Fibroblast of gingiva (primary cell): ENCODE results near the gene MRPL30.
"Not testable (repeated sequence)": the region's sequence is repeated elsewhere in the genome, so short reads cannot be mapped to it uniquely, and the experiment has no call there.

ENCODE experiments used
- DNase-seq: peaks from one replicate; pipeline ENCODE4 v3.0.0-alpha.2; 2011; ENCODE audit warnings: low read depth

Gene MRPL30

GRCh38 chr2:99180755-99181623 lies at the start of gene MRPL30, which contains the start of gene MITD1:
MRPL30 (plus strand) TSS chr2:99181184; CDS start chr2:99186204, 5,020 bp downstream.
MITD1 (minus strand) TSS chr2:99181058; CDS start chr2:99180981, 77 bp downstream.
- peak; percentile 92 for DNase-seq

- DNase-seq, result not testable (repeated sequence)
Observed at GRCh38 chr2:99135044-99135556, 45.9 kb upstream of the MRPL30 start.

- no peak for DNase-seq
Observed at GRCh38 chr2:99139003-99139402, 42.0 kb upstream of the MRPL30 start.

GRCh38 chr2:99140056-99140859 lies 40.7 kb upstream of the MRPL30 start:
- DNase-seq, result peak; percentile 14

- DNase-seq, result no peak
Observed at GRCh38 chr2:99140860-99141109, 40.2 kb upstream of the MRPL30 start.

- DNase-seq, result peak; percentile 74
Observed at GRCh38 chr2:99141110-99142108, 39.6 kb upstream of the MRPL30 start, which contains the start of gene C2orf15. C2orf15 (plus strand) TSS chr2:99141707; CDS start chr2:99150559, 8,852 bp downstream.

GRCh38 chr2:99150706-99151105 lies 30.3 kb upstream of the MRPL30 start:
- DNase-seq, result no peak

- no peak for DNase-seq
Observed at GRCh38 chr2:99152199-99152895, 28.6 kb upstream of the MRPL30 start.

- no peak for DNase-seq
Observed at GRCh38 chr2:99153921-99154604, 26.9 kb upstream of the MRPL30 start.

- DNase-seq, result peak; percentile 90
Observed at GRCh38 chr2:99154643-99155536, 26.1 kb upstream of the MRPL30 start, which contains the start of the genes LIPT1 and TSGA10. LIPT1 (plus strand) TSS chr2:99154967; CDS start chr2:99161958, 6,991 bp downstream. TSGA10 (minus strand) TSS chr2:99154942; CDS start chr2:99109439, 45,503 bp downstream.

GRCh38 chr2:99156891-99157290 lies 24.1 kb upstream of the MRPL30 start:
- no peak for DNase-seq

GRCh38 chr2:99158599-99158998 lies 22.4 kb upstream of the MRPL30 start:
- no peak for DNase-seq

GRCh38 chr2:99159594-99159993 lies 21.4 kb upstream of the MRPL30 start:
- DNase-seq, result no peak

GRCh38 chr2:99166218-99166617 lies 14.8 kb upstream of the MRPL30 start:
- no peak for DNase-seq

- DNase-seq, result no peak
Observed at GRCh38 chr2:99169534-99169933, 11.4 kb upstream of the MRPL30 start.

- no peak for DNase-seq
Observed at GRCh38 chr2:99171377-99172140, 9.4 kb upstream of the MRPL30 start.

GRCh38 chr2:99181624-99182000 lies 628 bp downstream of the MRPL30 start:
- no peak for DNase-seq

- DNase-seq, result no peak
Observed at GRCh38 chr2:99183025-99183424, 2.0 kb downstream of the MRPL30 start.
